Stimulated activated CD4-positive, alpha-beta T cell treated with anti-CD3 and anti-CD28 coated beads, Interleukin-2, amount 100 ng/mL, for 24 hours (primary cell): ENCODE data around the gene DMRT2.
A peak's percentile ranks its signal among the peaks of the same experiment; 100 is the strongest.

Source experiments
- DNase-seq, 2 donors: peaks; one replicate each; pipeline ENCODE4 v3.0.0-alpha.2; 2020

Gene DMRT2

DNA sequence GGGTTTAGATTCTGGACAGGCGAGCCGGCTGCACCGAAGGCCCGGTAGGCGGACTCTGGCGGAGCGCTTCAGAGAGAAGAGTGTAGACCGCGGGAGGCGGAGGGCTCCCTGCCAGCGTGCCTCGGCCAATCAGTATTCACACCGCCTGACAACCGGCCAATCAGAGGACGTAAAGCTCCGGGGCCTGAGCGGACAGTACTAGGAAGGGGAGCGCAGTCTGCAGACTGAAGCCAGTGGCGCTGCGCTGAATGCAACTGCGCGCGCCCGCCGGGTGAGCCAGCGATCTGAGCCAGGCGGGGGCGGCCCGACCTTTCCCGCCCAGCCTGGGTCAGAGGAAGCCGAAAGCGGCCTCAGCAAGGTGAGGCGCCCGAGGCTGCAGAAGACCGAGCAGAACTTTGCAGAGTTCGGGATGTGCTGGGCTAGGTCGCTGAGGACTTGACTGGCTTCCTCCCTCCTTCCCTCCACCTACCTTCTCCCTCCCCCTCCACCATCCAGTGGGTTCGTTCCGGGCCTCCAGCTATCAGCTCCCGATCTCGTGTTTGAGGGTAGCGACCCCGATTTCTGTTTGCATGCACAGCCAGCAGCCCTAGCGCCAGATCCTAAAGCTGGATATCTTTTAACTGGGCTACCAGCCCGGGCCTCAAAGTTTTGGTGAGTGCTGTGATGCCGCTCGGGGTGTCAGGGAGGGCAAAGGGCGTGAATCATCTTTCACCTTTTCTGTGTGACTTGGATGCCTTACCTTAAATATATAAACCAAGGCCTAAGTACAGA lies at the start of gene DMRT2:
DMRT2 (plus strand) TSS at position 233 of the 771 bp plus-strand sequence. CDS start 1,257 bp downstream, outside the sequence.
- peak in 1 of 2 donors; percentile 60 for DNase-seq

- DNase-seq = no peak
These were observed 48.3 kb upstream of the DMRT2 start for GRCh38 chr9:1001838-1002237.

DNA sequence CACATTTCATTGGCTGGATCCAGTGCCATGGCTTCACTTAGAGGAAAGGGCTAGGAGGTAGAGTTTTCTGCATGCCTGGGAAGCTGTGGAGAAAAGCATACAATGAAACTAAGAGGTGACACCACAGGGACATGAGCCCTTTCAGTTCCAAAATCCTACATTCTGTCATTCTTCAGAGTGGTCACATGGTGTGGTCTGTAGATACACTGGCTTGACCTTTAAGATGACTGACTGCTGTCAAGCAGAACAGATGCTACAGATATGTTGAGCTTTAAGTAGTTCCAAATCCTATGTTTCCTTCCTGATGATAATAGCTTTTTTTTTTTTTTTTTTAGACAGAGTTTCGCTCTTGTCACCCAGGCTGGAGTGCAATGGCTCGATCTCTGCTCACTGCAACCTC lies 47.5 kb upstream of the DMRT2 start:
- DNase-seq = no peak

GRCh38 chr9:1005043-1005667 lies 45.0 kb upstream of the DMRT2 start:
- DNase-seq = no peak

- DNase-seq = no peak
These were observed 42.8 kb upstream of the DMRT2 start for GRCh38 chr9:1007312-1007711.

DNA sequence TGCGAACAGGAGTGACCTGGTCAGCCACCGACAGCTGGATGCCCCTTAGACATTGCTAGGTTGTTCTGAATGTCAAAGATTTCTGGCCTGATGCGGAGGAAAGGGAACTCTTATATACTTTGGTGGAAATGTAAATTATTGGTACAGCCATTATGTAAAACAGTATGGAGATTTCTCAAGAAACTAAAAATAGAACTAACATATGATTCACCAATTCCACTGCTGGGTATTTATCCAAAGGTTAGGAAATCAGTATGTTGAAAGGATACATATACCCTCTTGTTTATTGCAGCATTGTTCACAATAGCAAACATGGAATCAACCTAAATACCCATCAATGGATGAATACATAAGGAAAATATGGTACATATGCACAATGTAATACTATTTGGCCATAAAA lies 41.9 kb upstream of the DMRT2 start:
- DNase-seq = no peak

DNA sequence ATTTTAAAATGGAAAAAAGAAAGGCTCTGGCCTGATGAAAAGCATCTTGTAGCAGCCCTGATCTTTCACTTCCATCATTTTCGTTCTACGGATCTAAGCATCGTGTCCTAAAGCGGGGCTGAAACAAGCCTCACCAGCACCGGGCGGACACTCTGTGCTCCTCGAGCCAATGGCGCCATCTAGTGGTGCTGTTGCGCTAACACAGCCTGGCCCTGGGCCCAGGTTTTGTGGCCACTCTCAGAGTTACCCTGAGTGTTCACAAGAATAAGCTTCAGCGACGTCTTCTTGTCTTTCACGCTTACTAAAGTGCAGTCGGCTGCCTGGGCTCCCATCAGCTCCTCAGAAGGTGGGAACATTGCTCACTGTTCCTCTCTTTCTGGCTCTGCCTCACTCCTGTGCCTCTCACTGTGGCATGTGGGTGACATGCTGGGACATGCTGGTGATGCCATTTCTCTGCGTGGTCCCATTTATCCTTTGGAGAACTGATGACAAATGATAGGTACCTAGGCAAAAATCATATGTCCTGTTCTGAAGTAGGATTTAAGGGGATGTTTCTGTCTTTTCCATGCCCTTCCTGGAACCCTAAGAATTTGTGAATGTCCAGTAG lies 41.0 kb upstream of the DMRT2 start:
- DNase-seq = peak; percentile 83 to 84

DNA sequence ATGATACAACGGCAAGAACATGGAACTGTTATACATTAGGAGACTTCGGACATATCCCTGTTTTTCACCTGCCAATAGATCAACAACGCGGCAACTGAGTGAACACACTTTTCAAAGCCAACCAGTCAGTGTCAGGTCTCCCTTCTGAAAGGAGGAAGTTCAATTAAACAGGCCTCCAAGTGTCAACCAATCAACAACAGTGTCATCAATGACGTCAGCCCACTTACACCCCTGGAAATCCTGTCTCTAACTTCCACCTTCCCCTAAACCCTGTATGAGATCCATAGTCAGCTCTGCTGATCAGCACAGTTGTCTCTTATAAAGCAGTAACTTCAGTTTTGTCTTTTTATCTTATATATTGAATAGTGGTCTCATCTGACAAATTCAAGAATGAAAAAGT lies 37.1 kb upstream of the DMRT2 start:
- no peak for DNase-seq

GRCh38 chr9:1014225-1014624 lies 35.9 kb upstream of the DMRT2 start:
- DNase-seq = no peak

GRCh38 chr9:1014640-1015039 lies 35.5 kb upstream of the DMRT2 start:
- DNase-seq = no peak

DNA sequence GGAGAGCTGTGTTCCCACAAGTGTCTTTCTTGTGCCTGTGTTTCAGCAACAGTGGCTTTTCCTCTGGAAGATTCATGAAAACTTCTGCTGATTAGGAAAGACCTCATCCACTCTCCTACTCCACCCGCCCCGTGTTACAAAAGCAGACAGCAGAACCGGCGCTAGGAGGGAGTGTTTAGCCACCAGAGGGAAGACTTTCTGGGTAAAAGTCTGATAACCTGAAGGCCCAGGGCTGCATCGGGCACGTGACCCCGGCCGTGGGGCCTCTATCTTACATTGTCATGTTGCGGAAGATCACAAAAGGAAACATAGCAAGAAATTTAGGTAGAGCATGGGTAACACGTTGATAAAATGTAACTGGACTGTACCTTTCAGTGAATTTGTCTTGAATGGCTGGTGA lies 32.0 kb upstream of the DMRT2 start:
- DNase-seq = peak in 1 of 2 donors; percentile 24

DNA sequence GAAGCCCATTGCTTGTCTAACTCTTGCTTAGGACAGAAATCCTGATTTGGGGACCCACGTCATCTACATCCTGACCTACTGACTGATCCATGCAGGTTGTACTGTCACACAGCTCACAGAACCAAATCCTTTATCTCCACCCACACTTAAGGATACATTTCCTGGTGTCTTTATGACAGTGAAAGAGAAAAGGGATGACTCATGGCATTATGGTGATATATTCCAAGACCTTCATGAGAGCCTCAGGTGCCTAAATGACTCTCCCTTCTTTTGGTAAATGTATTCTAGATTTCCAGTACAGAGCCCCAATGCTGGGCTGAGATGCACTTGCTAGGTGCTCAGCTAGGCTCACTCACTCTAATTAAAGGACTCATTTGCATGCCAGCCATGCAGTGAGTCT lies 26.0 kb upstream of the DMRT2 start:
- no peak for DNase-seq

DNA sequence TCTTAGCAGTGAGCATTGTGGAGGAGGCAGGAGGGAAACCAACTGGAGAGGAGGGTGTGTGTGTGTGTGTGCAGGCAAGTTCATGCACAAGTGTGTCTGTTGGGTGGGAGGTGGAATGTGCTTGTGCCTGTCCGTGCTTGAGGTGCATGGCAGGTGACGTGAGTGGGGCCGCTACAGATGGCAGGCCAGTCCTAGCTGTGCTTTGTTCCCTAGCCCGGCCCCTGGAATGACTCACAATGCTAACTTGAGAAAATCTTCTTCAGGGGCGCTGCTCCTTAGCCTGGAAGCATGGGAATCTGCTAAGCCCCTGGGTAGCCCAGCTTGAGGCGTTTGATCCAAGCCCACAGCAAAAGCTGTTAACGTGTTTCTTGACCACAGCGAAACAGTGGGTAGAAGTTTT lies 25.0 kb upstream of the DMRT2 start:
- no peak for DNase-seq

- DNase-seq = no peak
These were observed 23.9 kb upstream of the DMRT2 start for GRCh38 chr9:1026219-1026618.

DNA sequence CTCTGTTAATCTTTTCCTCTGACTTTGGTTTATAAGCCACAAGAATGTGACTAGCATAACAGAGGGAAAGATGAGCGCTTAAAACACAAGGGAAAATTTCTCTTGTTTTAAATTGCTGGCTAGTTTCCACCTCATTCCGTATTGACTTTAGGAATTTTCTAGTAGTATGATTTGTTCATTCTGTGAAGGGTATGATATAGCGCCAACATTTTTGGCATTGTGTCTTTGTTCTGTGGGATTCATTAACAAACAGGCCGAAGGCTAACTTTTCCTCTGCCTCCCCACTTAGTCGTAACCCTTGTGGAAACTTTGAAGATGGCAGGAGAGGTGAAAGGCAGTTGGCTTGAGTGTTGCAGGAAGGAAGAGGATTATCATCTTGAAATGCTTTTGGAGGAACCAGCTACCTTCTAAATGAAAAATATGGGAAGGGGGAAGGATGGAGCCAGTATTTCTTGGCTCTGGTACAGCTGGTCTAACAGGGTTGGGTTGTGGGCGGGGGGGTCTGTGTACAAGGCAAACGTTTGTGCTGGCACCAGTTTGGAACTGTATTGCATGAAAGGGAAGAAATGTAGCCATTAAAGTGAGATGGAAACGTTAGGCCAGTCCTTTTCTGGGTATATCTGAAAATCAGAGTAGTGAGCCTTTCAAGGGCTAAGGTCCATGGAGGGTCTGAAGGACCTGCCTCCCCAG lies 21.5 kb upstream of the DMRT2 start:
- DNase-seq = no peak

DNA sequence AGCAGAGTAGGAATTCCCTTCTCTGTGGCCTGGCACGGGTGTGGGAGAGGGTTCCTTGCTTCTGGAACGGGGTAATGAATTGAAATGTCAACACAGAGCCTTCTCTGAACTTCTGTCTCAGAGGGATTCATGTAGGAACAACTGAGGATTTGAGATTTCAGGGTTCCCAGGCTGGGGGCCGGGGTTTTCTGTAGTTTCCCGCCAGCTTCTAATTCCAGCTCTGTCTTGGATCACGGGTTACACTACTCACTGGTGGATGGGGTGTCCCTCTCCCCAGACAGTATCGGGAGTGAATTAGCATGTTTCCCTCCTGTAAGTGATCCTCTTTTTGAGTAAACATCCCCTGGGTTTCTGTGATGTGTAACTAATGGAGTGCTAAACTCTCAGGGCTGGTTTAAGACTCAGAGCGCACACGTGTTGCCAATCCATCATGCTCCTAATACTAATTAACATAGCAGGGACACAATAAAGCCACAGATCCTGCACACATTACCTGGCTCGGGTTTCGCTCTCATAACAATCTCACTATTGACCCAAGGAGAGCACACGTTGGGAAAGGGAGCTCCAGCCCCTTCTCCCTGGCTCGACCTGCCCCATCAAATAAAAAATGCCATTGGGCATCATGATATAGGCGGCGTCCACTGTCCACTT lies 18.1 kb upstream of the DMRT2 start:
- no peak for DNase-seq

DNA sequence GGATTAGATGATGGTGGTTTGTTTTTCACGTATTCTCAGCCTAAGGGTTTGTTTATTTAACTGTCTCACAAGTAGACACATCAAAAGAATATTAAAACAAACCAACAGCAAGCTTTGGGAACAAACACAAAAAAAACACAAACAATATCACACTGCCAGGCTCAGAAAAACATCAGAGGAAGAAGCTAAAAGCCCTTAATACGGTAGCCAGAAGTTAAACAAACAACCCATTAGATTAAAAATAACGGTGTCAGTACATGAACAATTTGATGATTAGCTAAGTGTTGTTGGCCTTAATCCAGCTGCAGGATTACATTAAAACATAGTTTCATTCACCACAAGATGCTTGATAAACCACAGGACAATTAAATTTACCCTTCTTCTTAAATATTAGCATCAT lies 15.9 kb upstream of the DMRT2 start:
- DNase-seq = no peak

- DNase-seq = no peak
These were observed 10.6 kb upstream of the DMRT2 start for GRCh38 chr9:1039589-1039988.

DNA sequence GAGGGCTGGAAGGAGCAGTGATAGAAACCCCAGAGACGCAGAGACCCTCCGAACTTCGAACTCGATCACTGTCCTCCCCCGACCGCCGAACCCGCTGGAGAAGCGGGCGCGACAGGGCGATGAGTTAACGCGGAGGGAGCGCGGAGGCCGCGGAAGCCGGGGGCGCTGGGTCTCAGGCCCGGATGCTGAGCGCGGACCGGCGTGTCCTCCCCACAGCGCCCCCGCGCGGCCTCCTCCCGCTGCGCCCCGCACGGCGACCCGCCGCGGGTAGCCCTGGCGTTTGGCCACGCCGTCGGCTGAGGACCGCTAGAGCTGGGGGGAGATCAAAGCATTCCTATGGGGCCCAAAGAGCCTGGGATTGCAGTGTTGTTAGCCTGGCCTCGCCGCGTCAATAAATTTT lies 7.7 kb upstream of the DMRT2 start:
- DNase-seq = peak in 1 of 2 donors; percentile 60

DNA sequence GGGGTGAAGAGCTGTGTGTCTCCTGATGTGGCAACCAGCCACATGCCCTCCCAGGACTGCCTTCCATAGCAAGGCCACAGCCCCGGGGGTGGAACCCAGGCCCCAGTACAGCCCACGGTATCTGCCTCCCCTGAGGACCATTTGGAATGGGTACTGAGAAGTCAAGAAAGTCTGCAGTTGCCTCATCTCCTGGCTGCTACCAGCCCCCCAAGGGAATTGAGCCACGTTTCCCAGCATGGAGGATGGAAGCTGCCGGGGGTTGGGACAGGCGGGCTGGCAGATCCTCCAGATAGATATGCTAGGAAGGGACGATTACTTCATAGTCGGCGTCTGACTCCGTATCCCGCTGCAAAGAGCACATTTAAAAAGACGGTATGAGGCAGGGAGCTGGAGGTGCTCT lies 5.5 kb upstream of the DMRT2 start:
- DNase-seq = no peak

DNA sequence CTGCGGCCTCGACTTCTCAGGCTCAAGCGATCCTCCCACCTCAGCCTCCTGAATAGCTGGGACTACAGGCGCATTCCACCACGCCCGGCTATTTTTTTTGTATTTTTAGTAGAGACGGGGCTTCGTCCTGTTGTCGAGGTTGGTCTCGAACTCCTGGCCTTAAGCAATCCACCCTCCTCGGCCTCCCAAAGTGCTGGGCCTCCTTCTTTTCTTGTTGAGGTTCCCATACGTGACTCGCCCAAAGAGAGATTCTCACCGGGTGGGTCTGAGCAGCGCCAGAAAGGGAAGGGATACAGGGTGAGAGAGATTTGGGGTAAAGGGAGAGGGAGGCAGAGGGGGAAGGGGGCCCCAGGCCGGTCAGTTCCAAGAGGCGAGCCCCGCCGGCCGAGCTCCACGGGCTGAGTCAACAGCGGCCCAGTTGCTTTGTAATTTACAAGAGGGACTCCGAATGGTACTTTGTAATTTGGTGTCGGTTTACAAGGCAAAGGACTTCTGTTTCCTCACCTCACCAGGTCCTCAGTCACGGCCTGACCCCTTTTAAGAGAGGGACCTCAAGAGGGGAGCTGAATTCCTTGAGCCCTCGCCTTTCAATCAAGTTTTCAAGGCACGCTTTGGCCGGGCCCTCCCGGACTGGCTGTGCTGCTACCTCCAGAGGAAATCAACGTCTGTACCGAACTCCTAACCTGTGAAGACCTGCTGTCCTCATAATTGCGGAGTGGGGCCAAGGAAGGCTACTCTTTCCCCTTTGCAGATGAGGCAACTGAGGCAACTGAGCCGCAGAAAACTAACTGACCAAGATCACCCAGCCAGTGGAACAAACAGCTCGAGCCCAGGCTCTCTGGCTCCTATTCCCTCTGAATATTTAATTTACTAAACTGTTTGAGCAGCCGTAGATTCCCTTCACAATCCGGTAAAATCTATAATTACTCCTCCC lies 3.3 kb upstream of the DMRT2 start:
- DNase-seq = no peak
